Measurements from ENCODE around the gene MEIKIN. TPM values are rescaled to one million over a fixed set of nuclear protein-coding genes. Genes with fewer than 3 reads are reported as not detected.

The MEIKIN gene
- total RNA-seq, 2 experiments from 2014 or later: not detected

- Histone ChIP-seq H3K4me1 (ENCODE audit: insufficient read depth, low read length, poor library complexity, severe bottlenecking) (no peaks in the 10 kb centered on the region), H3K9me3 (ENCODE audit: low read length) (no peaks in the 10 kb centered on the region), H3K9me2 (ENCODE audit: insufficient read depth, low read length) (no peaks in the 10 kb centered on the region), H3K27ac (ENCODE audit: low read depth, low read length, poor library complexity, severe bottlenecking) (no peak overlapping the region), H4K20me1 (ENCODE audit: insufficient read depth, low read length) (no peaks in the 10 kb centered on the region), H3K36me3 (ENCODE audit: insufficient read depth, low read length) (no peaks in the 10 kb centered on the region), H3K79me2 (ENCODE audit: insufficient read depth, low read depth, low read length) (no peaks in the 10 kb centered on the region), H2AFZ (ENCODE audit: low read length) (no peak overlapping the region), H3K4me3 (ENCODE audit: low read depth, low read length, poor library complexity, severe bottlenecking) (no peak overlapping the region), H3K4me2 (ENCODE audit: low read length) (no peak overlapping the region)
- BruUV-seq (replicated peaks): no TSS peak
- ChIA-PET CTCF (ENCODE audit: unreplicated experiment) (no interaction called here), POLR2A (interaction anchor here (0.7 to 0.8 kb wide), 2 partner anchors 69 to 885 kb away, joined by 3 read pairs; no protein-coding TSS in a partner anchor)
- DNase-seq (ENCODE audit: low spot score): no peak
- intact Hi-C loops (cut with micrococcal nuclease; ENCODE audit: unreplicated experiment): no loop called here
- TF ChIP-seq CTCF (conservative IDR thresholded peaks at IDR 0.05; ENCODE audit: low read length) (no peak), EZH2phosphoT487 (IDR thresholded peaks at IDR 0.05; ENCODE audit: borderline replicate concordance, low read depth, low read length) (no peak)
Measured at GRCh38 chr5:131818001-131818724, 127.3 kb downstream of the MEIKIN start.

- intact Hi-C loops (cut with micrococcal nuclease; ENCODE audit: unreplicated experiment): no loop called here
- no peak overlapping the region for H2AFZ ChIP-seq (ENCODE audit: low read length)
Measured at GRCh38 chr5:131814990-131815389, 130.5 kb downstream of the MEIKIN start.

More at GRCh38 chr5:131814990-131815389, 130.5 kb downstream of the MEIKIN start:
- Histone ChIP-seq H3K4me2 (ENCODE audit: low read length) (no peak overlapping the region), H4K20me1 (ENCODE audit: insufficient read depth, low read length) (no peaks in the 10 kb centered on the region), H3K27ac (ENCODE audit: low read depth, low read length, poor library complexity, severe bottlenecking) (no peak overlapping the region), H3K9me2 (ENCODE audit: insufficient read depth, low read length) (no peaks in the 10 kb centered on the region), H3K4me3 (ENCODE audit: low read depth, low read length, poor library complexity, severe bottlenecking) (no peak overlapping the region), H3K79me2 (ENCODE audit: insufficient read depth, low read depth, low read length) (no peaks in the 10 kb centered on the region), H3K4me1 (ENCODE audit: insufficient read depth, low read length, poor library complexity, severe bottlenecking) (no peaks in the 10 kb centered on the region), H3K9me3 (ENCODE audit: low read length) (no peaks in the 10 kb centered on the region), H3K36me3 (ENCODE audit: insufficient read depth, low read length) (no peaks in the 10 kb centered on the region)
- TF ChIP-seq EZH2phosphoT487 (IDR thresholded peaks at IDR 0.05; ENCODE audit: borderline replicate concordance, low read depth, low read length) (no peak), CTCF (conservative IDR thresholded peaks at IDR 0.05; ENCODE audit: low read length) (no peak)
- ChIA-PET CTCF (ENCODE audit: unreplicated experiment) (no interaction called here), POLR2A (no interaction called here)
- DNase-seq (ENCODE audit: low spot score): no peak
- no TSS peak for BruUV-seq (replicated peaks)

Data from OCI-LY7 (cell line).